HUES6 (cell line): ENCODE measurements around the gene PLEKHG5.

Source experiments
- H3K27ac ChIP-seq: 2 replicates; pipeline ENCODE4 v1.7.0; 2013; ENCODE audit warnings: low read depth, mild to moderate bottlenecking, low read length, inconsistent platforms
- H3K27me3 ChIP-seq: 2 replicates; pipeline ENCODE4 v1.6.1; 2013; ENCODE audit warnings: low read length; ENCODE audit not compliant: control insufficient read depth, insufficient read depth
- H3K36me3 ChIP-seq: 2 replicates; pipeline ENCODE4 v1.6.1; 2013; ENCODE audit warnings: low read length; ENCODE audit not compliant: control insufficient read depth, insufficient read depth
- H3K4me1 ChIP-seq: 2 replicates; pipeline ENCODE4 v1.6.1; 2013; ENCODE audit warnings: low read length; ENCODE audit not compliant: control insufficient read depth, insufficient read depth
- H3K4me3 ChIP-seq: 2 replicates; pipeline ENCODE4 v1.5.1; 2013; ENCODE audit warnings: low read depth, low read length
- H3K9ac ChIP-seq: one replicate; pipeline ENCODE4 v1.6.1; 2013; ENCODE audit warnings: mild to moderate bottlenecking, low read length
- H3K9me3 ChIP-seq: 2 replicates; pipeline ENCODE4 v1.6.1; 2013; ENCODE audit warnings: low read depth, low read length; ENCODE audit not compliant: control insufficient read depth, insufficient read depth

PLEKHG5 gene

GRCh38 chr1:6502000-6502891 is 10.8 kb upstream of the PLEKHG5 start:
- Histone ChIP-seq H3K4me3 (no peak overlapping the region), H3K9me3 (no peaks in the 10 kb centered on the region), H3K4me1 (peaks cover 8% of the 10 kb centered on the region; the same call in 1 of the 2 replicates), H3K36me3 (no peaks in the 10 kb centered on the region), H3K9ac (no peak overlapping the region), H3K27me3 (peaks cover 15% of the 10 kb centered on the region), H3K27ac (no peak overlapping the region)

DNA sequence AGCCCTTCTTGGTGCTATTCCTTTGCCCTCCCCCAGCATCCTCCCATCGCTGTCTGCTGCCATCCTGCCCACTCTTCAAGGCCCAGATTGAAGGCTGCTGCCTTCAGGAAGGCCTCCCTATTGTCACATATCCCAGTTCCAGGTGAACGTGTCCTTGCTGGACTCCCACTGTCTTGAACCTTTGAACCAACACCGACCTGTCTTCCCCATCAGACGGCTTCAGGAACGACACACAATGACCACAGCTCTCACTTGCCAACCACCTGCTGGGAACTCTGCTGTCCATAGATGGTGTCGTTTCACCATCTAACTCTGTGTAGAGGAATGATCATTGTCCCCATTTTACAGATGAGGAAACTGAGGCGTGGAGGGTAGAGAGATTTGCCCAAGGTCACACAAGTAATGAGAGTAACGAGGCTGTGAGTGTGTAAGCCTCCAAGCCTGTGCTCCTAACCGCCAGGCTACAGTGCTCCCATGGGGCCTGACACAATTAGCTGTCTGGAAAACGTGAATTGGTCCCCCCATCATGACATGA is 9.9 kb upstream of the PLEKHG5 start:
- Histone ChIP-seq H3K27me3 (peaks cover 21% of the 10 kb centered on the region), H3K9ac (no peak overlapping the region), H3K36me3 (no peaks in the 10 kb centered on the region), H3K9me3 (no peaks in the 10 kb centered on the region), H3K4me1 (peaks cover 6% of the 10 kb centered on the region), H3K4me3 (no peak overlapping the region), H3K27ac (no peak overlapping the region)

DNA sequence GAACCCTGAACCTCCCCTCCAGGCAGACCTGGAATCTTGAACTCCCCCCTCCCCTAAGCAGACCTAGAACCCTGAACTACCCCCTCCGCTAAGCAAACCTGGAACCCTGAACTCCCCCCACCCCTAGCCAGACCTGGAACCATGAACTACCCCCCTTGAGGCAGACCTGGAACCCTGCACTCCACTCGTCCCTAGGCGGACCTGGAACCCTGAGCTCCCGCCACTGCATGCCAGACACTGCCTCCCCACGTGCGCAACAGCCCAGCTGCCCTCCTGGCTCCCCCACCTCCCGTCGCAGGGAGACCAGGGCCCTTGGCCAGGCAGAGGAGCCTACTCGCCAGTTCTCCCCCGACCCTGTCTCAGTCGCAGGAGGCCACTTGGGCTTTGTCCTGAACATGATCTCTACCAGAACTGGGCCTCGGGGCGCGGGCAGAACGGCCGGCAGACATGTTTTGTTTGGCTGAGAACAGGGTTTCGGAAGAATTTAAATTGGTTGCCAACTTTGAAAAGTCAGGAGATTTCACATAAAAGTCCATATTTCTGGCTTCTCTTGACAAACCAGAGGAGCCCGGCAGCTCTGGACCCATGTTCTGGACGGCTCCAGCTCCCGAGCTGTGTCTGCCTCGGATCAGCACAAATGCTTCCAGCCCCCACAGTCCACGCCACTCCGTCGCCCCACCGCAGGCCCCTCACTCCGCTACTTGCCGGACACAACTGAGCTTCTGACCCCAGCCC is 9.2 kb upstream of the PLEKHG5 start:
- H3K4me3 ChIP-seq = no peak overlapping the region
- no peak overlapping the region for H3K27ac ChIP-seq
- H3K4me1 ChIP-seq = peaks cover 12% of the 10 kb centered on the region
- peaks cover 28% of the 10 kb centered on the region for H3K27me3 ChIP-seq
- no peaks in the 10 kb centered on the region for H3K9me3 ChIP-seq
- no peaks in the 10 kb centered on the region for H3K36me3 ChIP-seq
- no peak overlapping the region for H3K9ac ChIP-seq

GRCh38 chr1:6499296-6499695 is 7.8 kb upstream of the PLEKHG5 start:
- no peaks in the 10 kb centered on the region for H3K36me3 ChIP-seq
- H3K9me3 ChIP-seq = no peaks in the 10 kb centered on the region
- no peak overlapping the region for H3K9ac ChIP-seq
- H3K27me3 ChIP-seq = peaks cover 29% of the 10 kb centered on the region
- peaks cover 22% of the 10 kb centered on the region for H3K4me1 ChIP-seq
- H3K4me3 ChIP-seq = no peak overlapping the region
- no peak overlapping the region for H3K27ac ChIP-seq

DNA sequence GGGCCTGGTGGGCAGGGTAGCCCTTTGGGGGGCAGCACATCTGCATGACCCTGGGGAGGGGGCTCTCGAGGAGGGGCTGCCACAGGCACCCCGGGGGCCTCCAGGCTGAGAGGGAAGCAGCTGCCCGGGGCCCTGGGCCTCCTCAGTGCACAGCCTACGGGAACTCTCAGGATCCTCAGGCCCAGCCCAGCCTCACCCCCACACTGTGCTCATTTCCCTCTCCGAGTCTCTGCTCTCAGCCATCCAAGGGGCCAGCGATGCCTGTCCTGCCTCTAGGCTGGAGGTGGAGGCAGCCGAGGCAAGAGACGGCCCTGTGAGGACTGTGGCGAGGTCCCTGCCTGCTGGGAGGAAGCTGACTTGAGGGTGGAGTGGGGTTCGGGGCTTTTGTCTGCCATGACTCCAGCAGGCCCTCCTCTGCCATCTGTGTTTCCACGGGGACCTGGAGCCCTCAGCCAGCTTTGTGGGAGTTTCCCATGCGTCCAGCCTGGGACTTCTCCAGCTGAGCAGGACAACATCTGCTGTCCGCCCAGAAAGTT is 7.2 kb upstream of the PLEKHG5 start:
- Histone ChIP-seq H3K27me3 (peaks cover 29% of the 10 kb centered on the region), H3K27ac (no peak overlapping the region), H3K4me1 (peaks cover 22% of the 10 kb centered on the region), H3K36me3 (no peaks in the 10 kb centered on the region), H3K4me3 (no peak overlapping the region), H3K9ac (no peak overlapping the region), H3K9me3 (no peaks in the 10 kb centered on the region)

- H3K27ac ChIP-seq = no peak overlapping the region
- H3K9ac ChIP-seq = no peak overlapping the region
- H3K4me3 ChIP-seq = peak overlapping the region; percentile 66
- no peaks in the 10 kb centered on the region for H3K9me3 ChIP-seq
- peaks cover 29% of the 10 kb centered on the region for H3K27me3 ChIP-seq
- H3K36me3 ChIP-seq = no peaks in the 10 kb centered on the region
- H3K4me1 ChIP-seq = peaks cover 22% of the 10 kb centered on the region
Observed at GRCh38 chr1:6497867-6498575, 6.6 kb upstream of the PLEKHG5 start.

GRCh38 chr1:6497215-6497866 is 5.9 kb upstream of the PLEKHG5 start:
- peak overlapping the region; percentile 67 for H3K4me3 ChIP-seq
- no peaks in the 10 kb centered on the region for H3K9me3 ChIP-seq
- peaks cover 24% of the 10 kb centered on the region for H3K4me1 ChIP-seq
- H3K27me3 ChIP-seq = peaks cover 29% of the 10 kb centered on the region
- no peak overlapping the region for H3K9ac ChIP-seq
- no peaks in the 10 kb centered on the region for H3K36me3 ChIP-seq
- H3K27ac ChIP-seq = no peak overlapping the region

- no peak overlapping the region for H3K9ac ChIP-seq
- peak overlapping the region; percentile 67 for H3K4me3 ChIP-seq
- no peak overlapping the region for H3K27ac ChIP-seq
- peaks cover 29% of the 10 kb centered on the region for H3K27me3 ChIP-seq
- H3K4me1 ChIP-seq = peaks cover 29% of the 10 kb centered on the region
- H3K9me3 ChIP-seq = no peaks in the 10 kb centered on the region
- no peaks in the 10 kb centered on the region for H3K36me3 ChIP-seq
Observed at GRCh38 chr1:6496890-6497214, 5.4 kb upstream of the PLEKHG5 start.

DNA sequence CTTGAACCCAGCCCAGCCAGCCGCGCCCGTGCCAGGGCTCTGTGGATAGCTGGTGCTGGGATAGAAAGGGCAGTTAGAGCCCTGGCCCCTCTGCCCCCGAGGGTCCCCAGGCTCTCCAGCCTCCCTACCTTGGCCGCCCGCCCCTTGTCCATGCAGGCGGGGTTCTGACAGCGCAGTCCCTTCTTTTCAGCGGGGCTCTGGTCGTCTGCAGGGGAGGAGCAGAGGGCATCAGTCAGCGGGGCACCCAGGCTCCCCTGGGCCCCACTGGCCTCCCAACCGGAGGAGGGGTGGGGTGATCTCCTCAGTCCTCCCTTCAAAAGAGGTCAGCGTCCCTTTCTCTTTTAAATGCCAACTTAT is 4.9 kb upstream of the PLEKHG5 start:
- Histone ChIP-seq H3K27ac (no peak overlapping the region), H3K4me1 (peaks cover 34% of the 10 kb centered on the region)

GRCh38 chr1:6495540-6496364 is 4.3 kb upstream of the PLEKHG5 start:
- H3K4me1 ChIP-seq = peaks cover 38% of the 10 kb centered on the region
- H3K27me3 ChIP-seq = peaks cover 29% of the 10 kb centered on the region
- H3K9ac ChIP-seq = no peak overlapping the region
- H3K4me3 ChIP-seq = peak overlapping the region; percentile 67
- H3K36me3 ChIP-seq = no peaks in the 10 kb centered on the region
- H3K27ac ChIP-seq = no peak overlapping the region
- no peaks in the 10 kb centered on the region for H3K9me3 ChIP-seq

More for the DNA sequence above, 4.9 kb upstream of the PLEKHG5 start:
- no peaks in the 10 kb centered on the region for H3K9me3 ChIP-seq
- H3K27me3 ChIP-seq = peaks cover 29% of the 10 kb centered on the region
- no peak overlapping the region for H3K9ac ChIP-seq
- peak overlapping the region; percentile 67 for H3K4me3 ChIP-seq
- H3K36me3 ChIP-seq = no peaks in the 10 kb centered on the region
